Loucy (cell line): ENCODE results near the gene AQP1.

Experiments used
- H2AFZ ChIP-seq: fragments of 200-600 bp; sonication (generic); 2 replicates; pipeline ENCODE4 v1.6.0; 2016; ENCODE audit warnings: antibody characterized with exemption, mild to moderate bottlenecking, low read length, moderate library complexity
- H3F3A ChIP-seq: fragments of 200-600 bp; 2 replicates; pipeline ENCODE4 v1.6.0; 2016; ENCODE audit warnings: antibody characterized with exemption, low read depth, mild to moderate bottlenecking
- H3K27me3 ChIP-seq: fragments of 200-600 bp; sonication (generic); 2 replicates; pipeline ENCODE4 v1.6.1; 2014; ENCODE audit warnings: low read length, mild to moderate bottlenecking; ENCODE audit not compliant: insufficient read depth, poor library complexity, severe bottlenecking
- H3K36me3 ChIP-seq: fragments of 200-600 bp; sonication (generic); 2 replicates; pipeline ENCODE4 v1.6.1; 2016; ENCODE audit warnings: low read length; ENCODE audit not compliant: insufficient read depth
- H3K4me1 ChIP-seq: fragments of 200-600 bp; sonication (generic); 2 replicates; pipeline ENCODE4 v1.5.1; 2014; ENCODE audit warnings: low read length, mild to moderate bottlenecking; ENCODE audit not compliant: insufficient read depth, poor library complexity, severe bottlenecking
- H3K4me2 ChIP-seq: fragments of 200-600 bp; sonication (generic); 2 replicates; pipeline ENCODE4 v1.6.0; 2014; ENCODE audit warnings: antibody characterized with exemption, low read length, low read depth, mild to moderate bottlenecking; ENCODE audit not compliant: poor library complexity, severe bottlenecking
- H3K4me3 ChIP-seq: fragments of 200-600 bp; sonication (generic); 2 replicates; pipeline ENCODE4 v1.5.1; 2014; ENCODE audit warnings: low read length, mild to moderate bottlenecking, mixed read lengths; ENCODE audit not compliant: poor library complexity, severe bottlenecking
- H3K79me2 ChIP-seq: fragments of 200-600 bp; sonication (generic); 2 replicates; pipeline ENCODE4 v1.6.1; 2014; ENCODE audit warnings: low read length; ENCODE audit not compliant: insufficient read depth
- H3K9ac ChIP-seq: fragments of 200-600 bp; sonication (generic); 2 replicates; pipeline ENCODE4 v1.6.0; 2014; ENCODE audit warnings: mild to moderate bottlenecking, low read depth, low read length, moderate library complexity; ENCODE audit not compliant: poor library complexity, severe bottlenecking
- H3K9me2 ChIP-seq: fragments of 200-600 bp; sonication (generic); replicated peaks from 2 replicates; pipeline ENCODE4 v1.6.1; 2016; ENCODE audit warnings: low read depth, low read length, mixed read lengths
- H3K9me3 ChIP-seq: fragments of 200-600 bp; sonication (generic); 2 replicates; pipeline ENCODE4 v1.6.1; 2014; ENCODE audit warnings: mild to moderate bottlenecking, antibody characterized with exemption, low read length, low read depth; ENCODE audit not compliant: insufficient read depth
- H4K20me1 ChIP-seq: fragments of 200-600 bp; sonication (generic); 2 replicates; pipeline ENCODE4 v1.6.0; 2014; ENCODE audit warnings: antibody characterized with exemption, low read length, mild to moderate bottlenecking; ENCODE audit not compliant: insufficient read depth, poor library complexity, severe bottlenecking
- EZH2phosphoT487 ChIP-seq: fragments of 200-600 bp; IDR thresholded peaks from 2 replicates; pipeline ENCODE4 v1.6.1; 2018; ENCODE audit warnings: antibody characterized with exemption, mild to moderate bottlenecking, moderate library complexity, borderline replicate concordance
- TF ChIP-seq, protein P1 (sequence below): fragments of 200-600 bp; sonication (generic); conservative IDR thresholded peaks from 2 replicates; pipeline ENCODE4 v1.5.1; 2014; ENCODE audit warnings: mild to moderate bottlenecking, antibody characterized with exemption, low read length

The AQP1 gene

DNA sequence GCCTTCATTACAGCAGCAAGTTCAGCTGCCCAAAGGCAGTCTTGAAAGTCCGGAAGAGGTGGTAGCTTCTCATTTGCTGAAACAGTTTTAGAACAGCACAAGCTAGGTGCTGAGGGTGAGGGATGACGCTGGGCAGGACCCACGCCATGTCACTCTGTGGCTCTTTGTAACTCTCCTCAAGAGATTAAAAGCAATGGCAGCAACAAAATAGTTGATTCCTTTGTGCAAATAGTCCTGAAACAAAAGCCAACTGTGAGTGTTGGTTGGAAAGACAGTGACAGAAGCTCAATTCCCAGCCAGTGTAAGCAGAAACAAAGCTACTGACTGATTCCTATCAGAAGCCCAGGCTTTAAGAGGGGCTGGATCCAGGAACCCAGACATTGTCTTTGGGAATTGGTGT, 47.6 kb upstream of the AQP1 start:
- Histone ChIP-seq H3K27me3 (no peaks in the 10 kb centered on the region), H3K4me2 (no peak overlapping the region), H3K36me3 (no peaks in the 10 kb centered on the region), H3K9ac (no peak overlapping the region), H3K79me2 (no peaks in the 10 kb centered on the region), H3K9me2 (no peaks in the 10 kb centered on the region), H3F3A (no peaks in the 10 kb centered on the region), H4K20me1 (no peaks in the 10 kb centered on the region), H3K9me3 (no peaks in the 10 kb centered on the region), H3K4me3 (no peak overlapping the region), H3K4me1 (no peaks in the 10 kb centered on the region), H2AFZ (no peak overlapping the region)
- TF ChIP-seq, protein P1, sequence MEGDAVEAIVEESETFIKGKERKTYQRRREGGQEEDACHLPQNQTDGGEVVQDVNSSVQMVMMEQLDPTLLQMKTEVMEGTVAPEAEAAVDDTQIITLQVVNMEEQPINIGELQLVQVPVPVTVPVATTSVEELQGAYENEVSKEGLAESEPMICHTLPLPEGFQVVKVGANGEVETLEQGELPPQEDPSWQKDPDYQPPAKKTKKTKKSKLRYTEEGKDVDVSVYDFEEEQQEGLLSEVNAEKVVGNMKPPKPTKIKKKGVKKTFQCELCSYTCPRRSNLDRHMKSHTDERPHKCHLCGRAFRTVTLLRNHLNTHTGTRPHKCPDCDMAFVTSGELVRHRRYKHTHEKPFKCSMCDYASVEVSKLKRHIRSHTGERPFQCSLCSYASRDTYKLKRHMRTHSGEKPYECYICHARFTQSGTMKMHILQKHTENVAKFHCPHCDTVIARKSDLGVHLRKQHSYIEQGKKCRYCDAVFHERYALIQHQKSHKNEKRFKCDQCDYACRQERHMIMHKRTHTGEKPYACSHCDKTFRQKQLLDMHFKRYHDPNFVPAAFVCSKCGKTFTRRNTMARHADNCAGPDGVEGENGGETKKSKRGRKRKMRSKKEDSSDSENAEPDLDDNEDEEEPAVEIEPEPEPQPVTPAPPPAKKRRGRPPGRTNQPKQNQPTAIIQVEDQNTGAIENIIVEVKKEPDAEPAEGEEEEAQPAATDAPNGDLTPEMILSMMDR: no peak
- no peak for TF ChIP-seq EZH2phosphoT487

DNA sequence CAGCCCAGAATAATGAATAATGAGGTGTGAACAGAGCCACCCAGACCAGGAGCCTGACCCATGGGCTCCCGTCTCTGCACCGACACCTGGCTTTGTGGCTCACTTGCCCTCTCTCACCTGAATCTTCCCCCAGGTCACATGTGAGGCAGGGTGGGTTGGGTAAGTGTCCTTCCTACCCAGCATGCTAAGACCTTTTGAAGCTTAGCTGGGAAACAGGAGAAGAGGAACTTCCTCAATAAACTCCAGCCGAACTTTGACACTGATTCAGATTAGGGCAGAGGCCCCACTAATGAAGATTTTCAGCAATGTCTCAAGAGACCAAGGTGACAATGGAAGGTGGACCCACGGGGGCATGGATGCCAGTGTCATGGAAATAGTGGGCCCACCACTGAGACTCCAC, 46.6 kb upstream of the AQP1 start:
- Histone ChIP-seq H3K9me2 (no peaks in the 10 kb centered on the region), H2AFZ (no peak overlapping the region), H4K20me1 (no peaks in the 10 kb centered on the region), H3K9me3 (no peaks in the 10 kb centered on the region), H3K4me3 (no peak overlapping the region), H3K36me3 (no peaks in the 10 kb centered on the region), H3K27me3 (no peaks in the 10 kb centered on the region), H3K9ac (no peak overlapping the region), H3K4me2 (no peak overlapping the region), H3F3A (no peaks in the 10 kb centered on the region), H3K4me1 (no peaks in the 10 kb centered on the region), H3K79me2 (no peaks in the 10 kb centered on the region)
- no peak for TF ChIP-seq EZH2phosphoT487
- TF ChIP-seq, protein P1: no peak

DNA sequence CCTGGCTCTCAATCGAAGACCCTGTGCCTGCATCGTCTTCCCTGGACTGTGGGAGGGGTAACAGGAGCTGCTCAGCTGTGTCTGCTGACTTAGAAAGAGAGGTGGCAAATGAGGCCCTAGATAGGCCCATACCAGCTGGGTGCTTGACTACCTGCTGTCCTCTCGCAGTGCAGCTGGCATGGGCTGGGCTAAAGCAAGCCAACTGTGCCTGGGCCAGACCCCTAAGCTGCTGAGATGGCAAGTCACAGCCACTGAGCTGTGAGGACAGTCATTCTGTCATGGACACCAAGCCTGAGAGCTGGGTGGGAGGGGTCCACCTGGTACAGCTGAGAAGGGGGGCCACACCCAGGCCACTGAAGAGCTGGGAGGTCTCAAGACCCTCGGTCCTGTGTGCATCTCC, 45.8 kb upstream of the AQP1 start:
- Histone ChIP-seq H3K36me3 (no peaks in the 10 kb centered on the region), H3F3A (no peaks in the 10 kb centered on the region), H3K4me2 (no peak overlapping the region), H3K4me3 (no peak overlapping the region), H3K9me3 (no peaks in the 10 kb centered on the region), H2AFZ (no peak overlapping the region), H4K20me1 (no peaks in the 10 kb centered on the region), H3K79me2 (no peaks in the 10 kb centered on the region), H3K27me3 (no peaks in the 10 kb centered on the region), H3K9ac (no peak overlapping the region), H3K4me1 (no peaks in the 10 kb centered on the region), H3K9me2 (no peaks in the 10 kb centered on the region)
- TF ChIP-seq EZH2phosphoT487: no peak

DNA sequence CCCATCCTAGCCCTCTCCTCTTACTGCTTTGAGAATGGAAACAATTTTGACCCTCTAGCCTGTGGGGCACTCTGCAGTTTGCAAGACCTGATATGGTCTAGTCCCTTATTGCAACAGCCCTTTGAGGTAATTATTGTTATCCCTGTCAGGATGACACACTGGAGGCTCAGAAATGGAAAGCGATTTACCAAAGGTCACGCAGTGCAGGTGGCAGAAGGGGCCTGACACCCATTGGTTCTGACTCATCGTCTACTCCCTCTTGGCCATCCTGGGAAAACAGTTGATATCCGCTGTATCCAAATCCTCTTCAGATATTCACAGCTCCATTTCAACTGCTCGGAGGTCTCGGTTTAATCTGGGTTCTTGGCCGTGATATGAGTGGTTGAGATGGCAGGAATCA, 44.7 kb upstream of the AQP1 start:
- no peak overlapping the region for H3K4me2 ChIP-seq
- H3K9me2 ChIP-seq: no peaks in the 10 kb centered on the region
- no peaks in the 10 kb centered on the region for H3F3A ChIP-seq
- no peak overlapping the region for H3K4me3 ChIP-seq
- TF ChIP-seq EZH2phosphoT487: no peak
- TF ChIP-seq, protein P1: no peak
- H3K79me2 ChIP-seq: no peaks in the 10 kb centered on the region
- no peaks in the 10 kb centered on the region for H4K20me1 ChIP-seq
- H3K36me3 ChIP-seq: no peaks in the 10 kb centered on the region
- H2AFZ ChIP-seq: no peak overlapping the region
- no peaks in the 10 kb centered on the region for H3K4me1 ChIP-seq
- no peaks in the 10 kb centered on the region for H3K27me3 ChIP-seq
- H3K9ac ChIP-seq: no peak overlapping the region
- H3K9me3 ChIP-seq: no peaks in the 10 kb centered on the region
